NB4 (cell line): ENCODE data around the gene ARRDC1.

Source experiments
- DNase-seq: peaks from one replicate; pipeline ENCODE4 v3.0.0; 2010; ENCODE audit warnings: low read depth
- H3K4me3 ChIP-seq: one replicate; pipeline ENCODE4 v1.5.1; 2011; ENCODE audit warnings: mild to moderate bottlenecking, low read depth, low read length, moderate library complexity
- MYC ChIP-seq: IDR thresholded peaks from 2 replicates; pipeline ENCODE4 v1.6.1; 2011; ENCODE audit warnings: low read depth, low read length
- POLR2A ChIP-seq: IDR thresholded peaks from 2 replicates; pipeline ENCODE4 v1.6.1; 2011; ENCODE audit warnings: mild to moderate bottlenecking; ENCODE audit not compliant: insufficient read length; ENCODE audit errors: extremely low read depth
- TF ChIP-seq, protein P1 (sequence below): IDR thresholded peaks from one replicate; pipeline ENCODE4 v1.5.1; 2012; ENCODE audit warnings: low read depth, low read length
- TF ChIP-seq, protein P2 (sequence below): IDR thresholded peaks from 2 replicates; pipeline ENCODE4 v1.6.1; 2011; ENCODE audit warnings: low read depth, low read length

The ARRDC1 gene

DNA sequence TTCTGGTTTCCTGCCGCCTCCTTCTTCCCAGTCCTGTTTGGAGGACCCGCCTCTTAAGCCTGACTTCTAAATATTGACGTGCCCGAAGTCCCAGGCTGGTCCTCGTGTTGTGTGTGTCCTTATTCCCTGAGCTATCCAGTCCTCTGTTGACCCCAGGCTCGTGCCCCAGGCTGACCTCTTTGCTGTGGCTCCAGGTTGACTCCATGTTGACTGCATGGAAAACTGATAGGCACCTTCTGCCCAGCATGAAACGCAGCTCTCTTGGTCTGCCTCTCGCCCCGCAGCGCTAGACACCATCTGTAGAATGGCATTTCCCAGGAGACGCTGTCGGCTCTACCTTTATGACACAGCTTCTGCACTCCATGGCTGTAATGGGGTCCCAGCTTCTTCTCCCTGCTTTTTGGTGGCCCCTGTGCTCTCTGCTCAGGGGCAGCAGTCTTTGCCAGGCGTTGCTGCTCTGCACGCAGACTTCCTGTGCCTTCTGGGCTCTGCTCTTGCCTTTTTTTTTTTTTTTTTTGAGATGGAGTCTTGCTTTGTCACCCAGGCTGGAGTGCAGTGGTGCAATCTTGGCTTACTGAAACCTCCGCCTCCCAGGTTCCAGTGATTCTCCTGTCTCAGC lies 41.7 kb downstream of the ARRDC1 start:
- no peak overlapping the region for H3K4me3 ChIP-seq
- TF ChIP-seq, protein P1, sequence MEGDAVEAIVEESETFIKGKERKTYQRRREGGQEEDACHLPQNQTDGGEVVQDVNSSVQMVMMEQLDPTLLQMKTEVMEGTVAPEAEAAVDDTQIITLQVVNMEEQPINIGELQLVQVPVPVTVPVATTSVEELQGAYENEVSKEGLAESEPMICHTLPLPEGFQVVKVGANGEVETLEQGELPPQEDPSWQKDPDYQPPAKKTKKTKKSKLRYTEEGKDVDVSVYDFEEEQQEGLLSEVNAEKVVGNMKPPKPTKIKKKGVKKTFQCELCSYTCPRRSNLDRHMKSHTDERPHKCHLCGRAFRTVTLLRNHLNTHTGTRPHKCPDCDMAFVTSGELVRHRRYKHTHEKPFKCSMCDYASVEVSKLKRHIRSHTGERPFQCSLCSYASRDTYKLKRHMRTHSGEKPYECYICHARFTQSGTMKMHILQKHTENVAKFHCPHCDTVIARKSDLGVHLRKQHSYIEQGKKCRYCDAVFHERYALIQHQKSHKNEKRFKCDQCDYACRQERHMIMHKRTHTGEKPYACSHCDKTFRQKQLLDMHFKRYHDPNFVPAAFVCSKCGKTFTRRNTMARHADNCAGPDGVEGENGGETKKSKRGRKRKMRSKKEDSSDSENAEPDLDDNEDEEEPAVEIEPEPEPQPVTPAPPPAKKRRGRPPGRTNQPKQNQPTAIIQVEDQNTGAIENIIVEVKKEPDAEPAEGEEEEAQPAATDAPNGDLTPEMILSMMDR = no peak
- TF ChIP-seq, protein P2, sequence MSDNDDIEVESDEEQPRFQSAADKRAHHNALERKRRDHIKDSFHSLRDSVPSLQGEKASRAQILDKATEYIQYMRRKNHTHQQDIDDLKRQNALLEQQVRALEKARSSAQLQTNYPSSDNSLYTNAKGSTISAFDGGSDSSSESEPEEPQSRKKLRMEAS = no peak
- no peak for TF ChIP-seq POLR2A
- TF ChIP-seq MYC = no peak
- DNase-seq = no peak

DNA sequence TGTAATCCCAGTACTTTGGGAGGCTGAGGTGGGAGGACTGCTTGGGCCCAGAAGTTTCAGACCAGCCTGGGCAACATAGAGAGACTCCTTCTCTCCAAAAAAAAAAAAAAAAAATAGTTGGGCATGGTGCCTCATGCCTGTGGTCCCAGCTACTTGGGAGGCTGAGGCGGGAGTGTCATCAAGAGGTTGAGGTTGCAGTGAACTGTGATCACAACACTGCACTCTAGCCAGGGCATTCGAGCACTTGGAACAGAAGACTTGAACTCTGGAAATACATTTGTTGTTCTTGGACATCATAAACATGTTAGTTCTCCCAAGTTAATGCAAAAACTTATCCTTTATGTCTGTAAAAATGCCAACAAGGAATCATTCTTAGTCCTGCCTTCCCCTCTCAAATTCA lies 42.9 kb downstream of the ARRDC1 start:
- TF ChIP-seq, protein P2 = no peak
- TF ChIP-seq MYC (no peak), POLR2A (no peak)
- TF ChIP-seq, protein P1 = no peak
- DNase-seq = no peak
- no peak overlapping the region for H3K4me3 ChIP-seq

DNA sequence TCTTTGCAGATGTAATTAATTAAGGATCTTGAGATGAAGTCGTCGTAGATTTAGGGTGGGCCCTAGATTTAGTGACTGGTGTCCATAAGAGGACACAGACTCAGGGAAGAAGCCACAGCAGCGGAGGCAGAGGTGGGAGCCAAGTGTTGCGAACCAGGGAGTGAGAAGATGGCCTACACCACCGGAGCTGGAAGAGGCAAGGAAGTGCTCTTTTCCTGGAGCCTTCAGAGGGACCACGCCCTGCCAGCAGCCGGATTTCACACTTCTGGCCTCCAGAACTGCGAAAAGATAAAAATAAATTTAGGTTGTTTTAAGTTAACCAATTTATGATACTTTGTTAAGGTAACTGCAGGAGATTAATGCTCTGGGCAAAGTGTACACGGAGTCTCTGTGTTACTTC lies 44.1 kb downstream of the ARRDC1 start:
- no peak overlapping the region for H3K4me3 ChIP-seq
- no peak for DNase-seq
- TF ChIP-seq, protein P1 = no peak
- TF ChIP-seq, protein P2 = no peak
- TF ChIP-seq MYC (no peak), POLR2A (no peak)

DNA sequence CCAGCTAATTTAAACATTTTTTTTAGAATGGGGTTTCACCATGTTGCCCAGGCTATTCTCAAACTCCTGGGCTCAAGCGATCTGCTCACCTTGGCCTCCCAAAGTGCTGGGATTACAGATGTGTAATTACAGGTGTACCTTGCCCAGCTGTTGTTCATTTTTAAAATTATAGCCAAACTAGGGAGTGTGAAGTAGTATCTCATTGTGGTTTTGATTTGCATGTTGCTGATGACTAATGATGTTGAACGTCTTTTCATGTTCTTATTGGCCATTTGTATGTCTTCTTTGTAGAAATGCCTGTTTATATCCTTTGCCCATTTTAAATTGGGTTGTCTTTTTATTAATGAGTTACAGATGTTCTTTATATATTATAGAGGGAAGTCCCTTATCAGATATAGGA lies 44.8 kb downstream of the ARRDC1 start:
- H3K4me3 ChIP-seq = no peak overlapping the region
- DNase-seq = no peak
- TF ChIP-seq, protein P2 = no peak
- no peak for TF ChIP-seq MYC
- TF ChIP-seq, protein P1 = no peak
- TF ChIP-seq POLR2A = no peak

DNA sequence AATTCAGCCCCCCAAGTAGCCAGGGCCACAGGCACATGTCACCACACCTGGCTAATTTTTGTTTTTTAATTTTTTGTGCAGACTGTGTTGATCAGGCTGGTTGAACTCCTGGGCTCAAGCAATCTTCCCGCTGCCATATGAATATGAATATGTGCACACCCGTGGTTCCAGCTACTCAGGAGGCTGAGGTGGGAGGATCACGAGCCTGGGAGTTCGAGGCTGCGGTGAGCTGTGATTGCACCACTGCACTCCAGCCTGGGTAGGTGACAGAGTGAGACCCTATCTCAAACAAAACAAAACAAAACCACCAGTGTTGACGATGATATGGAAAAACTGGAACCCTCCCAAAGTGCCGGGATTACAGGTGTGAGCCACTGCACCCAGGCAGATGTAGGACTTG lies 45.3 kb downstream of the ARRDC1 start:
- H3K4me3 ChIP-seq = no peak overlapping the region
- DNase-seq = no peak
- TF ChIP-seq MYC (no peak), POLR2A (no peak)
- TF ChIP-seq, protein P2 = no peak
- TF ChIP-seq, protein P1 = no peak

DNA sequence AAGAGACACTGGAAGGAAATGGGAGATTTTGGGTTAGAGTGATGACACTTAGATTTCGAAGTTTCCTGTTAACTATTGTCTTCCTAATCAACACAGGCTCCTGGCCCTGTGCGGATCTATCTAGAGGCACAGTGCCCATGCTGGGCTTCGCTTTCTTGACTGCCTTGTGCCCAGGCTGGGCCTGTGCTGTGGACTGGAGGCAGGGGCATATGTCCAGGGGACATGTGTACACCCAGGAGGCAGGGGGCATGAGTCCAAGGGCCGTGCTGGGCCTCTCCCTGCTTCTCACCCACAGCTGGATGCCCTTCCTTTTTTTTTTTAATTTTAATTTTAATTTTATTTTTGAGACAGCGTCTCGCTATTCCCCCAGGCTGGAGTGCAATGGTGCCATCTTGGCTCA lies 50.9 kb downstream of the ARRDC1 start:
- DNase-seq = no peak
- TF ChIP-seq, protein P2 = no peak
- no peak for TF ChIP-seq POLR2A
- TF ChIP-seq, protein P1 = no peak
- no peak for TF ChIP-seq MYC
- H3K4me3 ChIP-seq = no peak overlapping the region
